ENCODE results near the gene AGBL1. TPM values are rescaled to one million over a fixed set of nuclear protein-coding genes. Genes with fewer than 3 reads are reported as not detected.

AGBL1 gene
- total RNA-seq, 1 donor = not detected

GRCh38 chr15:86375733-86376280 lies 296.1 kb downstream of the AGBL1 start:
- TF ChIP-seq CTCF (IDR thresholded peaks at IDR 0.05; ENCODE audit: insufficient read depth, low read length) = no peak
- no peak overlapping the region for H3K4me3 ChIP-seq (ENCODE audit: low read depth, low read length)
- no peak for DNase-seq (ENCODE audit: low read depth)

GRCh38 chr15:86377914-86378313 lies 298.2 kb downstream of the AGBL1 start:
- DNase-seq (ENCODE audit: low read depth) = no peak
- H3K4me3 ChIP-seq (ENCODE audit: low read depth, low read length) = no peak overlapping the region
- TF ChIP-seq CTCF (IDR thresholded peaks at IDR 0.05; ENCODE audit: insufficient read depth, low read length) = no peak

DNA sequence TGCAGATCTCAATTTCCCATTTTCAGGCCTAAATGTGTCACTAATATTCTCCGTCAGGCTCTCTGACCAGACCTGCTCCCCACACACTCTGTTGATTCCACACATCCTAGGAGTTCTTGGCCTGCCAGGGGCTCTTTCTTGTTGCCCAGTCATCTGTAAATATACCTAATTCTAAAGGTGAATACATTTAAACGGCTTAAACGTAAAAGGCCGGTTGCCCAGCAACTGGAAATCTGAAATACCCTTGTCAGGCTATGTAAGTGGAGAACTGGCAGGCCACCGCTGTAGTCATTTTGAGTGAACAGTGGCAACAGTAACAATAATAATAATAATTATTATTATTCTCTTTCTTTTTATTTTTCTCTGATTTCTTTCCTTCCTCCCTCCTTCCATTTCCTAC lies 302.7 kb downstream of the AGBL1 start:
- no peak overlapping the region for H3K4me3 ChIP-seq (ENCODE audit: low read depth, low read length)
- no peak for TF ChIP-seq CTCF (IDR thresholded peaks at IDR 0.05; ENCODE audit: insufficient read depth, low read length)

DNA sequence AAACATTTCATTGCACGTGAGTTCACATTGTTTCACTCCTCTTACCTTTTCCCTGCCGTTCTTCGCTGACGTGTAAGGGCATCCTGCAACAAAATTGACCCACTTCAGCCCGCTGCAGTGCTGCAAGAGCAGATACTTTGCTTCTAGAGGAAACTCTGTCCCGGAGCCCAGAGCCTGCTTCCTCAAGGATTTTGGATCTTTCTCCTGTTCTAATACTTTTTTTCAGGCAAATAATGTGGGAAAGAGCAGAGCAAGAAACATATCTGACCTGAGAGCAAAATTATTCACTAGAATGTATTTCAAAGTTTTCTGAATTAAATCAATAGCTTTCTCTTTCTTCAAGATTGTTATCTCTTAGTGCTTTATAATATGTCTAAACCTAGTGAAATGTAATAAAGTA lies 303.9 kb downstream of the AGBL1 start:
- no peak for DNase-seq (ENCODE audit: low read depth)
- H3K4me3 ChIP-seq (ENCODE audit: low read depth, low read length) = no peak overlapping the region
- no peak for TF ChIP-seq CTCF (IDR thresholded peaks at IDR 0.05; ENCODE audit: insufficient read depth, low read length)

More for the DNA sequence above, 302.7 kb downstream of the AGBL1 start:
- DNase-seq (ENCODE audit: low read depth) = no peak

- no peak for TF ChIP-seq CTCF (IDR thresholded peaks at IDR 0.05; ENCODE audit: insufficient read depth, low read length)
- no peak overlapping the region for H3K4me3 ChIP-seq (ENCODE audit: low read depth, low read length)
- DNase-seq (ENCODE audit: low read depth) = no peak
Observed at GRCh38 chr15:86384186-86384585, 304.5 kb downstream of the AGBL1 start.

GRCh38 chr15:86392296-86392695 lies 312.6 kb downstream of the AGBL1 start:
- no peak overlapping the region for H3K4me3 ChIP-seq (ENCODE audit: low read depth, low read length)
- no peak for TF ChIP-seq CTCF (IDR thresholded peaks at IDR 0.05; ENCODE audit: insufficient read depth, low read length)
- no peak for DNase-seq (ENCODE audit: low read depth)

GRCh38 chr15:86392874-86393273 lies 313.2 kb downstream of the AGBL1 start:
- no peak overlapping the region for H3K4me3 ChIP-seq (ENCODE audit: low read depth, low read length)
- no peak for TF ChIP-seq CTCF (IDR thresholded peaks at IDR 0.05; ENCODE audit: insufficient read depth, low read length)
- DNase-seq (ENCODE audit: low read depth) = no peak

Data from fibroblast of the aortic adventitia (primary cell).